Effector memory CD4-positive, alpha-beta T cell (primary cell): ENCODE measurements around the gene SMARCA5.

Experiments used
- DNase-seq, 3 donors: peaks; one replicate each; pipeline ENCODE4 v3.0.0-alpha.2; 2020
- H3K27ac ChIP-seq: 2 replicates; pipeline ENCODE4 v1.7.0; 2013; ENCODE audit warnings: mild to moderate bottlenecking, low read length, moderate library complexity; ENCODE audit not compliant: insufficient read depth, poor library complexity, severe bottlenecking
- H3K27me3 ChIP-seq: replicated peaks from 2 replicates; pipeline ENCODE4 v1.7.0; 2013; ENCODE audit warnings: mild to moderate bottlenecking, low read length; ENCODE audit not compliant: insufficient read depth, control insufficient read depth, poor library complexity, severe bottlenecking
- H3K36me3 ChIP-seq: 2 replicates; pipeline ENCODE4 v1.7.0; 2013; ENCODE audit warnings: mild to moderate bottlenecking, low read length, moderate library complexity; ENCODE audit not compliant: control insufficient read depth, insufficient read depth
- H3K4me1 ChIP-seq: 2 replicates; pipeline ENCODE4 v1.7.0; 2013; ENCODE audit warnings: low read length, mild to moderate bottlenecking; ENCODE audit not compliant: control insufficient read depth, insufficient read depth, poor library complexity, severe bottlenecking
- H3K4me3 ChIP-seq: 2 replicates; pipeline ENCODE4 v1.7.0; 2013; ENCODE audit warnings: low read length, low read depth, mild to moderate bottlenecking; ENCODE audit not compliant: insufficient read depth, poor library complexity, severe bottlenecking
- H3K9me3 ChIP-seq: 2 replicates; pipeline ENCODE4 v1.7.0; 2013; ENCODE audit warnings: mild to moderate bottlenecking, low read length, moderate library complexity; ENCODE audit not compliant: control insufficient read depth

The SMARCA5 gene

DNA sequence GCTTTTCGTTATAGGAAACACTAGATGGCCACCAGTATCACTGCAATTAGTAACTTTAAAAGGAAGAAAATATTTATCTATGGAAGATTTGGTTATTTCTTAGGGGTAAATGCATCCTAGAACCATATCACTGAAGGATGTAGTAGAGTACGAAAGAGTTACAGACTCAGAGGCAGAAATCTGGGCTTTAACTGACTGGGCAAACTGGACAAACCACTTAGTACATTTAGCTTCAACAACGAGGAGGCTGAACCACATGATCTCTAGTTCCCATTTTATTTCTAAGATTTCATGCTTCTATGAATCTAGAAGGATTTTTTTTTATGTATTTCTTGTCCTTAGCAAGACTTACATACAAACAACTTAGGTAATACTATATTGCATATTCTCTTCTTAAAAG is 93.0 kb downstream of the SMARCA5 start:
- Histone ChIP-seq H3K4me1 (no peaks in the 10 kb centered on the region), H3K27me3 (no peaks in the 10 kb centered on the region), H3K27ac (no peak overlapping the region), H3K36me3 (no peaks in the 10 kb centered on the region), H3K9me3 (no peaks in the 10 kb centered on the region), H3K4me3 (no peak overlapping the region)
- no peak for DNase-seq
